ENCODE data around the gene SYT4. TPM values are rescaled to one million over a fixed set of nuclear protein-coding genes. Genes with fewer than 3 reads are reported as not detected.

Gene SYT4
- total RNA-seq, 1 experiment from 2014 or later = not detected

GRCh38 chr18:43236921-43237320, 40.4 kb downstream of the SYT4 start:
- Histone ChIP-seq H3K4me3 (ENCODE audit: low read length) (no peak overlapping the region), H4K20me1 (ENCODE audit: low read length) (no peaks in the 10 kb centered on the region), H3K27ac (ENCODE audit: low read length) (no peak overlapping the region), H3F3A (ENCODE audit: low read length, unreplicated experiment) (no peaks in the 10 kb centered on the region), H3K79me2 (ENCODE audit: low read length) (no peaks in the 10 kb centered on the region), H3K9me3 (ENCODE audit: low read length) (no peaks in the 10 kb centered on the region), H3K4me2 (ENCODE audit: low read length) (no peak overlapping the region), H3K27me3 (ENCODE audit: low read length) (no peaks in the 10 kb centered on the region), H3K4me1 (ENCODE audit: insufficient read depth, low read length) (no peaks in the 10 kb centered on the region), H2AFZ (ENCODE audit: low read length) (no peak overlapping the region), H3K9me2 (replicated peaks; ENCODE audit: low read length) (no peaks in the 10 kb centered on the region), H3K9ac (ENCODE audit: low read length) (no peak overlapping the region), H3K36me3 (ENCODE audit: low read depth, low read length) (no peaks in the 10 kb centered on the region)
- ATAC-seq (no peak), DNase-seq (no peak)
- TF ChIP-seq EZH2 (IDR thresholded peaks at IDR 0.05; ENCODE audit: low read length, unreplicated experiment) = no peak
- no peak for TF ChIP-seq EZH2phosphoT487 (IDR thresholded peaks at IDR 0.05; ENCODE audit: borderline replicate concordance, low read length)
- no peak for TF ChIP-seq CTCF (conservative IDR thresholded peaks at IDR 0.05; ENCODE audit: low read depth, low read length)
- POLR2A ChIA-PET (ENCODE audit: unreplicated experiment) = no interaction called here
- no TSS peak for BruUV-seq (replicated peaks)
- CTCF ChIA-PET = no interaction called here
- intact Hi-C loops (cut with micrococcal nuclease) = no loop called here

- Histone ChIP-seq H3K4me3 (ENCODE audit: low read length) (no peak overlapping the region), H2AFZ (ENCODE audit: low read length) (no peak overlapping the region), H3K79me2 (ENCODE audit: low read length) (no peaks in the 10 kb centered on the region), H3K27ac (ENCODE audit: low read length) (no peak overlapping the region), H3K9me3 (ENCODE audit: low read length) (no peaks in the 10 kb centered on the region), H3K9ac (ENCODE audit: low read length) (no peak overlapping the region), H3K9me2 (replicated peaks; ENCODE audit: low read length) (no peaks in the 10 kb centered on the region), H3F3A (ENCODE audit: low read length, unreplicated experiment) (no peaks in the 10 kb centered on the region), H3K27me3 (ENCODE audit: low read length) (no peaks in the 10 kb centered on the region), H4K20me1 (ENCODE audit: low read length) (no peaks in the 10 kb centered on the region), H3K36me3 (ENCODE audit: low read depth, low read length) (no peaks in the 10 kb centered on the region), H3K4me1 (ENCODE audit: insufficient read depth, low read length) (no peaks in the 10 kb centered on the region), H3K4me2 (ENCODE audit: low read length) (no peak overlapping the region)
- POLR2A ChIA-PET (ENCODE audit: unreplicated experiment) = no interaction called here
- CTCF ChIA-PET = no interaction called here
- ATAC-seq (no peak), DNase-seq (no peak)
- TF ChIP-seq CTCF (conservative IDR thresholded peaks at IDR 0.05; ENCODE audit: low read depth, low read length) = no peak
- TF ChIP-seq EZH2 (IDR thresholded peaks at IDR 0.05; ENCODE audit: low read length, unreplicated experiment) = no peak
- TF ChIP-seq EZH2phosphoT487 (IDR thresholded peaks at IDR 0.05; ENCODE audit: borderline replicate concordance, low read length) = no peak
- intact Hi-C loops (cut with micrococcal nuclease) = no loop called here
- BruUV-seq (replicated peaks) = no TSS peak
These were observed 42.4 kb downstream of the SYT4 start for GRCh38 chr18:43234889-43235288.

- no peak for DNase-seq
- H3K4me2 ChIP-seq (ENCODE audit: low read length) = no peak overlapping the region
- H4K20me1 ChIP-seq (ENCODE audit: low read length) = no peaks in the 10 kb centered on the region
- no peaks in the 10 kb centered on the region for H3K9me3 ChIP-seq (ENCODE audit: low read length)
- no peaks in the 10 kb centered on the region for H3K27me3 ChIP-seq (ENCODE audit: low read length)
- H3F3A ChIP-seq (ENCODE audit: low read length, unreplicated experiment) = no peaks in the 10 kb centered on the region
- H3K79me2 ChIP-seq (ENCODE audit: low read length) = no peaks in the 10 kb centered on the region
- H3K4me1 ChIP-seq (ENCODE audit: insufficient read depth, low read length) = no peaks in the 10 kb centered on the region
- no peaks in the 10 kb centered on the region for H3K9me2 ChIP-seq (replicated peaks; ENCODE audit: low read length)
- BruUV-seq (replicated peaks) = no TSS peak
- ChIA-PET CTCF (no interaction called here), POLR2A (ENCODE audit: unreplicated experiment) (no interaction called here)
- H3K27ac ChIP-seq (ENCODE audit: low read length) = no peak overlapping the region
- no peak overlapping the region for H3K9ac ChIP-seq (ENCODE audit: low read length)
- intact Hi-C loops (cut with micrococcal nuclease) = no loop called here
- no peak for ATAC-seq
- no peak overlapping the region for H2AFZ ChIP-seq (ENCODE audit: low read length)
- TF ChIP-seq CTCF (conservative IDR thresholded peaks at IDR 0.05; ENCODE audit: low read depth, low read length) (no peak), EZH2phosphoT487 (IDR thresholded peaks at IDR 0.05; ENCODE audit: borderline replicate concordance, low read length) (no peak), EZH2 (IDR thresholded peaks at IDR 0.05; ENCODE audit: low read length, unreplicated experiment) (no peak)
- H3K4me3 ChIP-seq (ENCODE audit: low read length) = no peak overlapping the region
- no peaks in the 10 kb centered on the region for H3K36me3 ChIP-seq (ENCODE audit: low read depth, low read length)
These were observed 54.8 kb downstream of the SYT4 start for GRCh38 chr18:43222501-43222900.
